Astrocyte (in vitro differentiated cells and primary cell): ENCODE data around the gene UGT1A8. TPM values are rescaled to one million over a fixed set of nuclear protein-coding genes. Genes with fewer than 3 reads are reported as not detected.
"Not testable (repeated sequence)": the region's sequence is repeated elsewhere in the genome, so short reads cannot be mapped to it uniquely, and the experiment has no call there.

Experiments used
- DNase-seq: peaks from one replicate; pipeline ENCODE4 v3.0.0-alpha.2; 2010; ENCODE audit warnings: low read depth
- FAIRE-seq: peaks from 2 replicates; lab custom pipeline; 2011; peaks lifted over from hg19 to GRCh38; lab: Jason Lieb, UNC
- H2AFZ ChIP-seq: 2 replicates; pipeline ENCODE4 v1.6.0; 2012; ENCODE audit warnings: low read depth, low read length, inconsistent platforms
- H3K27ac ChIP-seq: 2 replicates; pipeline ENCODE4 v1.5.1; 2011; ENCODE audit warnings: low read depth, low read length, inconsistent platforms
- H3K27me3 ChIP-seq: 2 replicates; pipeline ENCODE4 v1.6.0; 2011; ENCODE audit warnings: low read length, inconsistent platforms; ENCODE audit not compliant: insufficient read depth
- H3K36me3 ChIP-seq: 2 replicates; pipeline ENCODE4 v1.5.1; 2011; ENCODE audit warnings: low read length, inconsistent platforms; ENCODE audit not compliant: insufficient read depth
- H3K4me1 ChIP-seq: 2 replicates; pipeline ENCODE4 v1.5.1; 2011; ENCODE audit warnings: low read length, inconsistent platforms; ENCODE audit not compliant: insufficient read depth
- H3K4me2 ChIP-seq: 2 replicates; pipeline ENCODE4 v1.6.0; 2012; ENCODE audit warnings: low read length, inconsistent platforms
- H3K4me3 ChIP-seq: 2 replicates; pipeline ENCODE4 v1.5.1; 2011; ENCODE audit warnings: low read depth, mild to moderate bottlenecking, low read length, inconsistent platforms; ENCODE audit not compliant: insufficient read depth
- H3K79me2 ChIP-seq: 2 replicates; pipeline ENCODE4 v1.6.0; 2012; ENCODE audit warnings: mild to moderate bottlenecking, low read length, inconsistent platforms; ENCODE audit not compliant: insufficient read depth
- H3K9ac ChIP-seq: 2 replicates; pipeline ENCODE4 v1.6.0; 2012; ENCODE audit warnings: mild to moderate bottlenecking, low read length, inconsistent platforms
- H3K9me3 ChIP-seq: 2 replicates; pipeline ENCODE4 v1.5.1; 2012; ENCODE audit warnings: low read depth, mild to moderate bottlenecking, low read length, inconsistent platforms; ENCODE audit not compliant: insufficient read depth
- H4K20me1 ChIP-seq: 2 replicates; pipeline ENCODE4 v1.6.0; 2012; ENCODE audit warnings: low read length, inconsistent platforms; ENCODE audit not compliant: insufficient read depth
- H3K27ac Mint-ChIP-seq: one replicate; pipeline ENCODE4 v1.8.0; 2021; ENCODE audit warnings: mild to moderate bottlenecking, mixed read lengths; ENCODE audit not compliant: unreplicated experiment
- H3K27me3 Mint-ChIP-seq: one replicate; pipeline ENCODE4 v1.8.0; 2021; ENCODE audit warnings: low read depth, mixed read lengths; ENCODE audit not compliant: unreplicated experiment
- H3K36me3 Mint-ChIP-seq: one replicate; pipeline ENCODE4 v1.8.0; 2021; ENCODE audit warnings: low read depth, mixed read lengths; ENCODE audit not compliant: unreplicated experiment
- H3K4me1 Mint-ChIP-seq: one replicate; pipeline ENCODE4 v1.8.0; 2021; ENCODE audit warnings: low read depth, mixed read lengths; ENCODE audit not compliant: unreplicated experiment
- H3K4me3 Mint-ChIP-seq: one replicate; pipeline ENCODE4 v1.8.0; 2021; ENCODE audit warnings: mild to moderate bottlenecking, moderate library complexity, mixed read lengths; ENCODE audit not compliant: unreplicated experiment
- H3K9me3 Mint-ChIP-seq: one replicate; pipeline ENCODE4 v1.8.0; 2021; ENCODE audit warnings: mild to moderate bottlenecking, mixed read lengths; ENCODE audit not compliant: unreplicated experiment
- CTCF ChIP-seq: IDR thresholded peaks from 2 replicates; pipeline ENCODE4 v1.5.1; 2011; ENCODE audit warnings: low read depth, mild to moderate bottlenecking, inconsistent platforms, low read length, moderate library complexity; ENCODE audit not compliant: insufficient read depth
- EZH2 ChIP-seq: IDR thresholded peaks from 2 replicates; pipeline ENCODE4 v1.6.1; 2012; ENCODE audit warnings: mild to moderate bottlenecking, low read length, inconsistent platforms; ENCODE audit not compliant: insufficient read depth
- total RNA-seq: library from RNA; stranded (reverse); gene quantifications from 2 replicates; pipeline ENCODE4 v1.2.1, GENCODE V29; 2021

Gene UGT1A8
- total RNA-seq, 1 donor from 2014 or later: not detected

GRCh38 chr2:233638836-233639235 is 21.4 kb downstream of the UGT1A8 start:
- H3K27me3 ChIP-seq: no peaks in the 10 kb centered on the region
- H3K36me3 ChIP-seq: no peaks in the 10 kb centered on the region
- Mint-ChIP-seq H3K27ac (no peak overlapping the region), H3K27me3 (peaks cover 23% of the 10 kb centered on the region), H3K9me3 (peaks cover 7% of the 10 kb centered on the region), H3K4me3 (no peak overlapping the region), H3K4me1 (no peaks in the 10 kb centered on the region), H3K36me3 (no peaks in the 10 kb centered on the region)
- H3K4me1 ChIP-seq: no peaks in the 10 kb centered on the region
- DNase-seq: no peak
- no peak overlapping the region for H3K4me3 ChIP-seq
- no peak overlapping the region for H3K9ac ChIP-seq
- no peak overlapping the region for H2AFZ ChIP-seq
- no peaks in the 10 kb centered on the region for H3K79me2 ChIP-seq
- no peaks in the 10 kb centered on the region for H4K20me1 ChIP-seq
- no peak for TF ChIP-seq CTCF
- TF ChIP-seq EZH2: no peak
- no peaks in the 10 kb centered on the region for H3K9me3 ChIP-seq
- H3K27ac ChIP-seq: no peak overlapping the region
- no peak for FAIRE-seq
- H3K4me2 ChIP-seq: no peak overlapping the region

- H3K36me3 ChIP-seq: no peaks in the 10 kb centered on the region
- H3K27me3 Mint-ChIP-seq: peaks cover 16% of the 10 kb centered on the region
- no peaks in the 10 kb centered on the region for H3K36me3 Mint-ChIP-seq
- no peaks in the 10 kb centered on the region for H3K4me1 ChIP-seq
- TF ChIP-seq EZH2 (no peak), CTCF (no peak)
- H3K9ac ChIP-seq: no peak overlapping the region
- H4K20me1 ChIP-seq: no peaks in the 10 kb centered on the region
- no peak overlapping the region for H3K4me3 ChIP-seq
- H2AFZ ChIP-seq: no peak overlapping the region
- H3K9me3 ChIP-seq: no peaks in the 10 kb centered on the region
- H3K79me2 ChIP-seq: no peaks in the 10 kb centered on the region
- peaks cover 7% of the 10 kb centered on the region for H3K9me3 Mint-ChIP-seq
- no peak overlapping the region for H3K27ac Mint-ChIP-seq
- FAIRE-seq (no peak), DNase-seq (no peak)
- H3K4me2 ChIP-seq: no peak overlapping the region
- no peak overlapping the region for H3K4me3 Mint-ChIP-seq
- no peaks in the 10 kb centered on the region for H3K4me1 Mint-ChIP-seq
- H3K27ac ChIP-seq: no peak overlapping the region
- no peaks in the 10 kb centered on the region for H3K27me3 ChIP-seq
Measured at GRCh38 chr2:233639860-233640259, 22.4 kb downstream of the UGT1A8 start.

- H3K4me3 ChIP-seq: no peak overlapping the region
- no peaks in the 10 kb centered on the region for H4K20me1 ChIP-seq
- TF ChIP-seq CTCF: no peak
- H3K9me3 ChIP-seq: peaks cover 3% of the 10 kb centered on the region
- H3K27ac ChIP-seq: no peak overlapping the region
- DNase-seq: no peak
- Mint-ChIP-seq H3K27me3 (peaks cover 5% of the 10 kb centered on the region), H3K4me1 (no peaks in the 10 kb centered on the region), H3K36me3 (no peaks in the 10 kb centered on the region), H3K4me3 (no peak overlapping the region), H3K27ac (no peak overlapping the region), H3K9me3 (peaks cover 12% of the 10 kb centered on the region)
- H3K27me3 ChIP-seq: no peaks in the 10 kb centered on the region
- no peak overlapping the region for H3K9ac ChIP-seq
- H3K36me3 ChIP-seq: no peaks in the 10 kb centered on the region
- H3K4me1 ChIP-seq: no peaks in the 10 kb centered on the region
- FAIRE-seq: no peak
- no peaks in the 10 kb centered on the region for H3K79me2 ChIP-seq
- no peak overlapping the region for H2AFZ ChIP-seq
- no peak overlapping the region for H3K4me2 ChIP-seq
Measured at GRCh38 chr2:233643128-233643527, 25.7 kb downstream of the UGT1A8 start.

- H3K4me2 ChIP-seq, H3K36me3 ChIP-seq, H2AFZ ChIP-seq, H3K36me3 Mint-ChIP-seq, H3K9ac ChIP-seq, H3K4me1 ChIP-seq, DNase-seq, H3K27me3 ChIP-seq, H3K4me3 ChIP-seq, H3K27ac Mint-ChIP-seq, H3K79me2 ChIP-seq, H3K9me3 ChIP-seq, H3K4me1 Mint-ChIP-seq, FAIRE-seq, H3K4me3 Mint-ChIP-seq, H3K27me3 Mint-ChIP-seq, H3K27ac ChIP-seq, H4K20me1 ChIP-seq: not testable (repeated sequence)
- H3K9me3 Mint-ChIP-seq: peaks cover 12% of the 10 kb centered on the region
Measured at GRCh38 chr2:233646033-233646432, 28.6 kb downstream of the UGT1A8 start.
